ENCODE measurements around the gene CATSPERZ. TPM values are rescaled to one million over a fixed set of nuclear protein-coding genes. Genes with fewer than 3 reads are reported as not detected.

CATSPERZ gene
- total RNA-seq, 1 experiment from 2014 or later: not detected

- no peak overlapping the region for H2AFZ ChIP-seq
- no peak overlapping the region for H3K4me3 ChIP-seq
- ChIA-PET POLR2A (ENCODE audit: unreplicated experiment) (no interaction called here), CTCF (no interaction called here)
- TF ChIP-seq EZH2 (IDR thresholded peaks at IDR 0.05; ENCODE audit: low read depth) (no peak), CTCF (conservative IDR thresholded peaks at IDR 0.05) (no peak)
- intact Hi-C loops (cut with micrococcal nuclease; ENCODE audit: unreplicated experiment): no loop called here
- no peaks in the 10 kb centered on the region for H3K27me3 ChIP-seq (ENCODE audit: insufficient read depth, low read depth)
- no peak overlapping the region for H3K27ac ChIP-seq
- H3K9me3 ChIP-seq (ENCODE audit: insufficient read depth, low read depth): no peaks in the 10 kb centered on the region
- no peak overlapping the region for H3K4me2 ChIP-seq
- DNase-seq: no peak
- H3F3A ChIP-seq (ENCODE audit: insufficient read depth, low read depth): peaks cover 26% of the 10 kb centered on the region
- no peaks in the 10 kb centered on the region for H3K79me2 ChIP-seq (ENCODE audit: low read depth)
- no peaks in the 10 kb centered on the region for H4K20me1 ChIP-seq (ENCODE audit: insufficient read depth)
- peaks cover 34% of the 10 kb centered on the region for H3K4me1 ChIP-seq (replicated peaks; ENCODE audit: insufficient read depth)
- no peaks in the 10 kb centered on the region for H3K36me3 ChIP-seq (ENCODE audit: low read depth)
- no peaks in the 10 kb centered on the region for H3K9me2 ChIP-seq (ENCODE audit: insufficient read depth)
- no TSS peak for BruUV-seq (replicated peaks)
Observed at GRCh38 chr11:64339286-64339685, 39.1 kb downstream of the CATSPERZ start.

GRCh38 chr11:64339754-64340408, 39.7 kb downstream of the CATSPERZ start, which contains the start of gene CCDC88B:
Gene CCDC88B, plus strand, starts transcription at chr11:64340204. Its CDS starts 63 bp downstream, at chr11:64340267.
- Histone ChIP-seq H3K9me2 (ENCODE audit: insufficient read depth) (no peaks in the 10 kb centered on the region), H3K79me2 (ENCODE audit: low read depth) (no peaks in the 10 kb centered on the region), H3K9me3 (ENCODE audit: insufficient read depth, low read depth) (no peaks in the 10 kb centered on the region), H3K27ac (no peak within 1 kb of the TSS), H3K4me1 (replicated peaks; ENCODE audit: insufficient read depth) (peaks cover 28% of the 10 kb centered on the region), H3K36me3 (ENCODE audit: low read depth) (no peaks in the 10 kb centered on the region), H4K20me1 (ENCODE audit: insufficient read depth) (no peaks in the 10 kb centered on the region), H3F3A (ENCODE audit: insufficient read depth, low read depth) (peaks cover 20% of the 10 kb centered on the region), H3K27me3 (ENCODE audit: insufficient read depth, low read depth) (no peaks in the 10 kb centered on the region), H3K4me3 (no peak within 1 kb of the TSS), H2AFZ (no peak within 1 kb of the TSS), H3K4me2 (no peak within 1 kb of the TSS)
- intact Hi-C loops (cut with micrococcal nuclease; ENCODE audit: unreplicated experiment): no loop called here
- TF ChIP-seq CTCF (conservative IDR thresholded peaks at IDR 0.05): no peak
- TF ChIP-seq EZH2 (IDR thresholded peaks at IDR 0.05; ENCODE audit: low read depth): no peak
- DNase-seq: no peak
- POLR2A ChIA-PET (ENCODE audit: unreplicated experiment): no interaction called here
- BruUV-seq (replicated peaks): no TSS peak
- CTCF ChIA-PET: no interaction called here

GRCh38 chr11:64340671-64341335, 40.6 kb downstream of the CATSPERZ start:
- no peaks in the 10 kb centered on the region for H3K27me3 ChIP-seq (ENCODE audit: insufficient read depth, low read depth)
- H3K27ac ChIP-seq: no peak overlapping the region
- H3K4me1 ChIP-seq (replicated peaks; ENCODE audit: insufficient read depth): peaks cover 21% of the 10 kb centered on the region
- ChIA-PET POLR2A (ENCODE audit: unreplicated experiment) (no interaction called here), CTCF (interaction anchor here (0.6 to 2.2 kb wide), 2 partner anchors 13 to 15 kb away, joined by 3 to 36 read pairs; no protein-coding TSS in a partner anchor)
- BruUV-seq (replicated peaks): no TSS peak
- no peak overlapping the region for H3K4me2 ChIP-seq
- no peak overlapping the region for H3K4me3 ChIP-seq
- no peaks in the 10 kb centered on the region for H3K9me2 ChIP-seq (ENCODE audit: insufficient read depth)
- no peaks in the 10 kb centered on the region for H3K9me3 ChIP-seq (ENCODE audit: insufficient read depth, low read depth)
- DNase-seq: no peak
- TF ChIP-seq EZH2 (IDR thresholded peaks at IDR 0.05; ENCODE audit: low read depth) (no peak), CTCF (conservative IDR thresholded peaks at IDR 0.05) (no peak)
- peaks cover 17% of the 10 kb centered on the region; the same call in 1 of the 2 replicates for H3F3A ChIP-seq (ENCODE audit: insufficient read depth, low read depth)
- no peaks in the 10 kb centered on the region for H4K20me1 ChIP-seq (ENCODE audit: insufficient read depth)
- intact Hi-C loops (cut with micrococcal nuclease; ENCODE audit: unreplicated experiment): no loop called here
- no peaks in the 10 kb centered on the region for H3K36me3 ChIP-seq (ENCODE audit: low read depth)
- no peak overlapping the region for H2AFZ ChIP-seq
- no peaks in the 10 kb centered on the region for H3K79me2 ChIP-seq (ENCODE audit: low read depth)
